Lower leg skin (tissue), 3 donors: ENCODE data around the gene PLXNC1.

Source experiments
- POLR2A ChIP-seq, 2 donors: fragments of 450-650 bp; IDR thresholded peaks; one replicate each; pipeline ENCODE4 v1.6.1; 2016 to 2017; ENCODE audit warnings: antibody characterized with exemption in 2 of 2, mild to moderate bottlenecking in 1 of 2, moderate library complexity in 1 of 2
- TF ChIP-seq, protein P1 (sequence below), 3 donors: fragments of 450-650 bp; IDR thresholded peaks; one replicate each; pipeline ENCODE4 v1.5.1; 2016; ENCODE audit warnings: antibody characterized with exemption in 3 of 3, mild to moderate bottlenecking in 3 of 3, moderate library complexity in 2 of 3

DNA sequence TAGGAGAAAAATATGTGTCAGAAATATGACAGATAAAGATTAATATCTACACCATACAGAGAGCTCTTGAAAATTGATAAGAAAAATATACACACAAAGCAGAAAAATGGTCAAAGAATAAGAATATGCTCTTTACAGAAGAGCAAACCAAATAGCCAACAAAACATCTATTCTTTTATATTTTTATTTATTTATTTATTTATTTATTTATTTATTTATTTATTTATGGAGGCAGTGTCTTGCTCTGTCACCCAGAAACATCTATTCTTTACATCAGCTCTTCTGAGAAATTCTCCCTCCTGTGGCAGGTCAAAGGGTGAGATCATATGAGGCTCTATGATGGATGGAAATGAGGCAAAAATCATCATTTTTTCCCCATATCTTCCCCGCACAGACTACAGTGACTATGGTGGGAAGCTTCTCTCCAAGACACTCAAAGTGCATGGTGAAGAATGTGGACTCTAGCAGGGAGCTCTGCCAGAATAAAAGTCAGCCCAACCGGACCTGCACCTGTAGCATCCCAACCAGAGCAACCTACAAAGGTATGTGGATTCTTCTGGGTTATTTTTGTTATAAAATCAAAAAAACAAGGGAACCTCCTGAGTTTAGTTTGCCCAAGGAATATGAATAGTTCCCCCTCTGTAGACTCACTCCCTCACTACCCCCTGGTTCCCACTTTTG, 71.4 kb downstream of the PLXNC1 start:
- TF ChIP-seq, protein P1, sequence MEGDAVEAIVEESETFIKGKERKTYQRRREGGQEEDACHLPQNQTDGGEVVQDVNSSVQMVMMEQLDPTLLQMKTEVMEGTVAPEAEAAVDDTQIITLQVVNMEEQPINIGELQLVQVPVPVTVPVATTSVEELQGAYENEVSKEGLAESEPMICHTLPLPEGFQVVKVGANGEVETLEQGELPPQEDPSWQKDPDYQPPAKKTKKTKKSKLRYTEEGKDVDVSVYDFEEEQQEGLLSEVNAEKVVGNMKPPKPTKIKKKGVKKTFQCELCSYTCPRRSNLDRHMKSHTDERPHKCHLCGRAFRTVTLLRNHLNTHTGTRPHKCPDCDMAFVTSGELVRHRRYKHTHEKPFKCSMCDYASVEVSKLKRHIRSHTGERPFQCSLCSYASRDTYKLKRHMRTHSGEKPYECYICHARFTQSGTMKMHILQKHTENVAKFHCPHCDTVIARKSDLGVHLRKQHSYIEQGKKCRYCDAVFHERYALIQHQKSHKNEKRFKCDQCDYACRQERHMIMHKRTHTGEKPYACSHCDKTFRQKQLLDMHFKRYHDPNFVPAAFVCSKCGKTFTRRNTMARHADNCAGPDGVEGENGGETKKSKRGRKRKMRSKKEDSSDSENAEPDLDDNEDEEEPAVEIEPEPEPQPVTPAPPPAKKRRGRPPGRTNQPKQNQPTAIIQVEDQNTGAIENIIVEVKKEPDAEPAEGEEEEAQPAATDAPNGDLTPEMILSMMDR (IDR thresholded peaks at IDR 0.05) = no peak
- no peak for TF ChIP-seq POLR2A (IDR thresholded peaks at IDR 0.05)
